GM03348 (cell line): ENCODE data around the gene CHST6.
"Not testable (repeated sequence)": the region's sequence is repeated elsewhere in the genome, so short reads cannot be mapped to it uniquely, and the experiment has no call there.

Experiments used
- DNase-seq: peaks from one replicate; pipeline ENCODE4 v3.0.0; 2012; ENCODE audit warnings: low spot score

Gene CHST6

DNA sequence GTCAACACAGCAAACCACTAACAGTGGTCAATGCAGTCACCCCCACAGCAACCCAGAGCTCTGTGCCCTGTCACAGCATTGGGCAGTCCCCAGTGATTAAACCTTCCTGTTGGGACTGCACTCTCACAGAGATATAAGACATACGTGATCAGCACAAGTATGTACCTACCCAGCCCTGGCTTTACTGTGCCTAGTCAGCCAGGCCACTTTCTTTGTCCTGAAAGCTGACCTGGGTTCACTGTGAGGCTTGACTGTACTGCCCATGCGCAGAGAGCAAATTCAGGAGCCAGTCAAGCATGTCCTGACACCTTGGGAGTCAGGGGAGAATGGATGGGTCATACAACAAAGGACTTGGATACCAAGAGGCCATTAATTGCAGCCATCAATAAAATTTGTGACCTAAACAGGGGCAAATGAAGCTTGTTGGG, 19.8 kb downstream of the CHST6 start:
- no peak for DNase-seq

GRCh38 chr16:75472908-75473877, 22.0 kb downstream of the CHST6 start:
- no peak for DNase-seq

GRCh38 chr16:75471723-75472633, 23.3 kb downstream of the CHST6 start:
- DNase-seq, result peak; percentile 89

DNA sequence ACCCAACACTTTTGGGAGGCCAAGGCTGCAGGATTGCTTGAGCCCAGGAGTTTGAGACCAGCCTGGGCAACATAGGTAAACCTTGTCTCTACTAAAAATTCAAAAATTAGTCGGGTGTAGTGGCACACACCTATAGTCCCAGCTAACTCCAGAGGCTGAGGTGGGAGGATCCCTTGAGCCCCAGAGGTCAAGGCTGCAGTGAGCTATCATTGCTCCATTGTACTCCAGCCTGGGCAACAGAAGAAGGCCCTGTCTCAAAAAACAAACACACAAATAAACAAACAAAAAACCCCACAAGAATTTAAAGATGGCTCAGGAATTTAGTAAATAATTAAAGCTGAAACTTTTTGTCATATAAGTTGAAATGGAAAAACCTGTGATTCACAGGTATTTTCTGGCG, 28.5 kb downstream of the CHST6 start:
- no peak for DNase-seq

DNA sequence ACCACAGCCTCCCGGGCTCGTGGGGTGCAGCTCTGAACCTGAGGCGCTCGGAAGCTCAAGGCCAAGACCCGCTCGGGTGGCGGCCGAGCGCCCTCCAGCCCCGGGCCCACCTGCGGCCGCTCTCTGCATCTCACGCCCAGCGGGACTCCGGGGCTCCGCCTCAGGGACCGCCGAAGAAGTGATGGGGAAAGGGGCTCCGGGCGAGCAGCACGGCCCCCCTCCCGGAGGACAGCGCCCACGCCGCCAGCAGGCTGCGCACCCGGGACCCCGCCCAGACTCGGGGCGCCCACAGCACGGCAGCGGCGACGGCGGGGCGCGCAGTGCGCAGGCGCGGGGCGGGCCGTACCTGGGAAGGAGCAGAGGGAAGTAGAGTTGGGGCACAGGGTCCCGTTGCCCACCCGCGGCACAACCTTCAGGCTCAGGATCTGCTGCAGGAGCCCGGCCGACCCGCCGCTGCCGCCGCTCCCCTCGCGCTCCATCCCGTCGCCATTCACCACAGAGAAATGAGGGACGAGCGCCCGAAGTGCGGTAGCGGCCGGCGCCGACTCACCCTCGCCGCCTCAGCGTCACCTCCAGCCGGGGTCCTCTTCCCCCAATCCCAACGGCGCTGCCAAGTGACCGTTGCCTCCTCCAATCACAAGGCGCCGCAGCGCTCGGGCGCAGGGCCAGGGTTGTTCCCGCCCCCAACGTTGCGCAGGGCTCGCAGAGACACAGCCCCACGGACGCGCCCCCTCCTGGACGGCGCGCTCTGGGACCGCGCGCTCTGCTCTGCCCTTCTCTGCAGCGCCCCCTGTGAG, 30.9 kb downstream of the CHST6 start, which contains the start of gene TMEM170A:
TSS of gene TMEM170A (minus strand) at position 568 of the 797 bp plus-strand sequence. CDS start at position 479, 89 bp downstream.
- DNase-seq, result peak; percentile 99

DNA sequence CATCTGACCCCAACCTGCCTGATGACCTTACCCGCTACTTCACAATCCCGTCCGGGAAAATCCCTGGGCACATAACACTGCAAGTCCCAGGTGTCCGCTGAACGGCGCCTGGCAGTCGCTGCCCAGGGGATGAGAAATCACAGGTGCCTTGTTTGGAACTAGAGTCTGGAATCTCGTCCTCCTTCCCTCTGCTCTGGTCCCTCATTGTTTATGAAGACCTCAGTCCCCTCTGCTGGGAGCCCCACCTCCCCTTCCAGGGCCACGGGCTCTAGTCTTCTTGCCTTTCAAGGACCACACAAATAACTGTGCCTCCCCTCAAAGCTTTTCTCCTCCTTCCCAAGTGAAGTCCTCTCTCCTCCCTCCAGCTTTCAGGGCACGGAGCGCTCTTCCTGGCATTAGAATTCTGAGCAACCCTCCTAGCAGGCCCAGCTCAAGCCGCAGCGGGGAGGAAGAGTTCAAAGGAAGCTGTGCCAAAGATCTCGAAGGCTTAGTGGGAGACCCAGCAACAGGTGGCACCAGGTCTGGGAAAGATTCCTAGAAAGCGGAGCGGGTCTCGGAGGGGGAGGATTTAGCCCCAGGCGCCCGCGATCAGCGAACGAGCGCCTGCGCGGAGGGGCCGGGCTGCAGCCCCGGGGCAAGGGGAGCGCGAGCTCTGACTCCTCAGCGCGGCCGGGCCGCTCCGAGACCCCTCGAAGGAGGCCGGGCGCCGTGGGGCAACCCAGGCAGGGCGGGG, 31.7 kb downstream of the CHST6 start:
- DNase-seq, result peak; percentile 60

GRCh38 chr16:75462806-75463205, 32.4 kb downstream of the CHST6 start:
- no peak for DNase-seq

DNA sequence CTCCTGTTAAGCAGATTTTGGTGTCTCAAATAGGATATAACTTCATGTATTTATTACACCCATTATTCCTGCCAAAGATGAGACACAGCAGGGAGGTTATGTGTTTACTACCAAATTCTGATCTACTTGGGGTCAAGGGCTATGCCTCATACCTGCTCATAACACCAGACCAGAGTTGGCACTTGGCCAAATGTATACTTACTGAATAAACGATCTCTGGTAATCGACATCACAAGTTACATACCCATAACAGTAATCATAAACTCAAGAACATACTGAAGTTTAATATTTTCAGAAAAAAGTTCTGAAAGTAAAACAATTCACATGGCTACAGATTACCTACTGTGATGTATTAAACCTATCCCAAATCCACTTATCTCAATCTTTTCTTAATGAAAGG, 33.7 kb downstream of the CHST6 start:
- no peak for DNase-seq

- DNase-seq, result no peak
Observed at GRCh38 chr16:75460446-75460845, 34.8 kb downstream of the CHST6 start.

- DNase-seq, result no peak
Observed at GRCh38 chr16:75459691-75460090, 35.5 kb downstream of the CHST6 start.

DNA sequence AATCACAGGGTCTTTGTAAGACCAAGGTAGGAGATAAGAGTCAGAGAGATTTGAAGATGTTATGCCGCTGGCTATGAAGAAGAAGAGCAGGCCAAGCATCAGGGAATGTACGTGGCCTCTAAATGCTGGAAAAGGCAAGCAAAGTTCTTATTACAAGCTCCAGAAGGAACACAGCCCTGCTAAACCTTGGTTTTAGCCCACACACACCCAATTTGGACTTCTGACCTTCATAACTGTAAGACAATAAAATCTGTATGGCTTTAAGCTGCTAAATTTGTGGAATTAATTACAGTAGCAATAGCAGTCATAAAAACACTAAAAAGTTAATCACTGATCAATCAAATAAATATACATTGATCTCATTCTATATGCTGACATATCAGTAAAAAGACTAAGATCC, 36.8 kb downstream of the CHST6 start:
- no peak for DNase-seq

GRCh38 chr16:75458029-75458428, 37.2 kb downstream of the CHST6 start:
- no peak for DNase-seq

- no peak for DNase-seq
Observed at GRCh38 chr16:75457485-75458021, 37.7 kb downstream of the CHST6 start.

GRCh38 chr16:75456971-75457370, 38.3 kb downstream of the CHST6 start:
- no peak for DNase-seq

- not testable (repeated sequence) for DNase-seq
Observed at GRCh38 chr16:75456486-75456885, 38.8 kb downstream of the CHST6 start.

- no peak for DNase-seq
Observed at GRCh38 chr16:75455677-75456076, 39.6 kb downstream of the CHST6 start.

DNA sequence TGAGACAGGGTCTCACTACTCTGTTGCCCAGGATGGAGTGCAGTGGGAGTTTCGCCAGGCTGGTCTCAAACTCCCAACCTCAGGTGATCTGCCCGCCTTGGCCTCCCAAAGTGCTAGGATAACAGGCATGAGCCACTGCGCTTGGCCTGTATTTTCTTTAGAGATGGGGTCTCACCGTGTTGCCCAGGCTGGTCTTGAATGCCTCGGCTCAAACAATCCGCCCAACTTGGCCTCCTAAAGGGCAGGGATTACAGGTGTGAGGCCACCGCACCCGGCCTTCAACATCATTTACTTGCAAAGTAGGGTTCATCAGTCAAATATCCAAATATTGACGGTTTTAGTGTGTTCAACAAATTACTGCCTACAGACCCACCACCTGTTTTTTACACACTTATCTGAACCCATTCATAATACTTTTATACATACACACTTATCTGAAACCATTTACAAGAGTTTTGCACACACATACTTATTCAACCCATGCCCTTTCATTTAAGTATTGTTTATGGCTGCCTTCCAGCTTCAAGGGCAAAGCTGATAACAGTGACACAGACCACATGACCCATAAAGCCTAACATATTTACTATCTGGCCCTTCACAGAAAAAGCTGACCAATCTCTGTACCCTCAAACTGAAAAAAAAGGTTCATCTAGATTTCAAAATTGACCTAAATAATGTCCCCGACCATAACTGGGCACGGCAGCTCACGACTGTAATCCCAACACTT, 42.6 kb downstream of the CHST6 start:
- DNase-seq, result no peak

GRCh38 chr16:75446416-75446815, 48.8 kb downstream of the CHST6 start:
- DNase-seq, result no peak

GRCh38 chr16:75445298-75445697, 49.9 kb downstream of the CHST6 start:
- DNase-seq, result no peak

DNA sequence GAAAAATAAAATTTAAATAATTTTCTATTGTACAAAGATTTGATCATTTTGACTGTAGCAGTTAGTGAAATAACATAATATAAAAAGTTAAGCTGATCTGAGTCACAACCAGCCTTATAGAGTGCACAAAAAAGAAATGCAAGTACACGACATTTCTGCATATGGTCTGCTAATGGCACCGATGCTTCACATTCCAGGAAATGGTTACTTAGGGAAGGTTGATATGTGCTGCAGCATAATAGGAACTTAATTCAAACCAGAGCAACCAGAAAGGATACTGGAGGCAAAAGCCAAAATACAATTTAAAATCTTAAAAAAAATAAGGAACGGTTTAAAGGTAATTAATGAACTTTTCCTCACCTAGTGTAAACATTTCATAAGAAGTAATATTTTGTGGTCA, 51.9 kb downstream of the CHST6 start:
- peak; percentile 56 for DNase-seq
